DMS114 treated with DMSO at 0.1 percent for 48 hours (cell line): ENCODE data around the gene SCP2.

Experiments used
- DNase-seq: peaks from one replicate; lab custom pipeline; 2025; ENCODE audit not compliant: unreplicated experiment; lab: John Stamatoyannopoulos, UW

Gene SCP2

GRCh38 chr1:53079251-53079650 lies 152.2 kb downstream of the SCP2 start:
- no peak for DNase-seq

- no peak for DNase-seq
These were observed 153.0 kb downstream of the SCP2 start for GRCh38 chr1:53080041-53080440.

- no peak for DNase-seq
These were observed 153.7 kb downstream of the SCP2 start for GRCh38 chr1:53080769-53081168.

- DNase-seq = no peak
These were observed 154.4 kb downstream of the SCP2 start for GRCh38 chr1:53081384-53082066.

GRCh38 chr1:53082826-53083455 lies 155.9 kb downstream of the SCP2 start:
- DNase-seq = no peak

GRCh38 chr1:53083636-53084588 lies 156.8 kb downstream of the SCP2 start:
- no peak for DNase-seq

GRCh38 chr1:53084589-53084971 lies 157.5 kb downstream of the SCP2 start:
- DNase-seq = no peak

- no peak for DNase-seq
These were observed 158.3 kb downstream of the SCP2 start for GRCh38 chr1:53085405-53085804.

- DNase-seq = no peak
These were observed 159.5 kb downstream of the SCP2 start for GRCh38 chr1:53086491-53087070.

- no peak for DNase-seq
These were observed 160.5 kb downstream of the SCP2 start for GRCh38 chr1:53087332-53088285.

- no peak for DNase-seq
These were observed 161.7 kb downstream of the SCP2 start for GRCh38 chr1:53088616-53089300.

GRCh38 chr1:53089478-53090226 lies 162.6 kb downstream of the SCP2 start:
- no peak for DNase-seq

GRCh38 chr1:53090227-53091147 lies 163.4 kb downstream of the SCP2 start:
- no peak for DNase-seq

- no peak for DNase-seq
These were observed 165.0 kb downstream of the SCP2 start for GRCh38 chr1:53091841-53092645.

GRCh38 chr1:53092659-53093450 lies 165.8 kb downstream of the SCP2 start:
- DNase-seq = no peak

GRCh38 chr1:53093451-53093754 lies 166.3 kb downstream of the SCP2 start:
- DNase-seq = no peak
